ENCODE measurements around the gene OSBPL10. TPM values are rescaled to one million over a fixed set of nuclear protein-coding genes. Genes with fewer than 3 reads are reported as not detected.

Gene OSBPL10
- total and polyA plus RNA-seq, 2 experiments from 2014 or later, result 2.2 to 7.7 TPM

GRCh38 chr3:31680072-31680870, 300.8 kb downstream of the OSBPL10 start:
- Histone ChIP-seq H3K36me3 (no peaks in the 10 kb centered on the region), H3K27me3 (no peaks in the 10 kb centered on the region), H3K4me3 (no peak overlapping the region), H3K27ac (peak overlapping the region; percentile 76), H3K4me1 (ENCODE audit: low read depth) (peaks cover 24% of the 10 kb centered on the region), H3K9me3 (ENCODE audit: low read depth) (no peaks in the 10 kb centered on the region)
- TF ChIP-seq, protein P1, sequence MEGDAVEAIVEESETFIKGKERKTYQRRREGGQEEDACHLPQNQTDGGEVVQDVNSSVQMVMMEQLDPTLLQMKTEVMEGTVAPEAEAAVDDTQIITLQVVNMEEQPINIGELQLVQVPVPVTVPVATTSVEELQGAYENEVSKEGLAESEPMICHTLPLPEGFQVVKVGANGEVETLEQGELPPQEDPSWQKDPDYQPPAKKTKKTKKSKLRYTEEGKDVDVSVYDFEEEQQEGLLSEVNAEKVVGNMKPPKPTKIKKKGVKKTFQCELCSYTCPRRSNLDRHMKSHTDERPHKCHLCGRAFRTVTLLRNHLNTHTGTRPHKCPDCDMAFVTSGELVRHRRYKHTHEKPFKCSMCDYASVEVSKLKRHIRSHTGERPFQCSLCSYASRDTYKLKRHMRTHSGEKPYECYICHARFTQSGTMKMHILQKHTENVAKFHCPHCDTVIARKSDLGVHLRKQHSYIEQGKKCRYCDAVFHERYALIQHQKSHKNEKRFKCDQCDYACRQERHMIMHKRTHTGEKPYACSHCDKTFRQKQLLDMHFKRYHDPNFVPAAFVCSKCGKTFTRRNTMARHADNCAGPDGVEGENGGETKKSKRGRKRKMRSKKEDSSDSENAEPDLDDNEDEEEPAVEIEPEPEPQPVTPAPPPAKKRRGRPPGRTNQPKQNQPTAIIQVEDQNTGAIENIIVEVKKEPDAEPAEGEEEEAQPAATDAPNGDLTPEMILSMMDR (IDR thresholded peaks at IDR 0.05; ENCODE audit: low read depth, low read length), result no peak
- peak in 1 of 2 donors; percentile 80 for DNase-seq (ENCODE audit: low read depth in 1 of 2, low spot score in 1 of 2)

DNA sequence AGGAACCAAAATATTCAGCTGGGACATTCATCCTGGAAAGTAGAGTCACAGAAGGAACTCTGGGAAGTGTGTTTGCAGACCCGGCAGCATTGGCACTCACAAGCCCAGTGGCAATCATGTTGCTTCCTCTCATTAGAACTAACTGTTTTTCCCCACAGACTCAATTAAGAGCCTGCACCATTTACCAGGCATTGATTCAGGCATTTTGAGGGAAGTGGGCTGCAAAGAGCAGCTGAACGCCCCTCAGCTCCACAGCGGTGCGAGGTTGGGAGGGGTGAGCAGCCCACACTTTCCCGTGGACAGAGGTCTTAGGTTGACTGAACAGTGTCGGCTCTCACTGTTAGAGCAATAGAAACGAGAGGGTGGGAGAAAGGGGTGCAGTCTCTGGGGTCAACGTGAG, 304.5 kb downstream of the OSBPL10 start:
- H3K27ac ChIP-seq, result no peak overlapping the region
- no peaks in the 10 kb centered on the region for H3K36me3 ChIP-seq
- no peaks in the 10 kb centered on the region for H3K9me3 ChIP-seq (ENCODE audit: low read depth)
- TF ChIP-seq, protein P1 (IDR thresholded peaks at IDR 0.05; ENCODE audit: low read depth, low read length), result no peak
- no peak overlapping the region for H3K4me3 ChIP-seq
- H3K4me1 ChIP-seq (ENCODE audit: low read depth), result peaks cover 24% of the 10 kb centered on the region
- no peaks in the 10 kb centered on the region for H3K27me3 ChIP-seq
- DNase-seq (ENCODE audit: low read depth in 1 of 2, low spot score in 1 of 2), result no peak

DNA sequence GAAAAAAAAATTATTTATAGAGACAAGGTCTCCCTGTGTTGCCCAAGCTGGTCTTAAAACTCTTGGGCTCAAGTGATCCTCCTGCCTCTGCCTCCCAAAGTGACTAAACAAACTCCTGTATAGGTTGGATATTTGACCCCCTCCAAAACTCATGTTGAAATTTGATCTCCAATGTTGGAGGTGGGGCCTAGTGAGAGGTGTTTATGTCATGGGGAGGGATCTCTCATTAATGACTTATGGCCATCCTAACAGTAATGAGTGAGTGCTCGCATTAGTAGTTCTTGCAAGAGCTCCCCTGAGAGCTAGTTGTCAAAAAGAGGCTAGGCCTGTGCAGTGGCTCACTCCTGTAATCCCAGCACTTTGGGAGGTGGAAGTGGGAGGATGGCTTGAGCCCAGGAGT, 307.1 kb downstream of the OSBPL10 start:
- no peaks in the 10 kb centered on the region for H3K27me3 ChIP-seq
- no peak overlapping the region for H3K27ac ChIP-seq
- no peak overlapping the region for H3K4me3 ChIP-seq
- H3K36me3 ChIP-seq, result no peaks in the 10 kb centered on the region
- DNase-seq (ENCODE audit: low read depth in 1 of 2, low spot score in 1 of 2), result no peak
- H3K4me1 ChIP-seq (ENCODE audit: low read depth), result peaks cover 9% of the 10 kb centered on the region
- no peaks in the 10 kb centered on the region for H3K9me3 ChIP-seq (ENCODE audit: low read depth)
- TF ChIP-seq, protein P1 (IDR thresholded peaks at IDR 0.05; ENCODE audit: low read depth, low read length), result no peak

- no peaks in the 10 kb centered on the region for H3K9me3 ChIP-seq (ENCODE audit: low read depth)
- peak; percentile 35 to 43 for DNase-seq (ENCODE audit: low read depth in 1 of 2, low spot score in 1 of 2)
- H3K4me1 ChIP-seq (ENCODE audit: low read depth), result no peaks in the 10 kb centered on the region
- no peaks in the 10 kb centered on the region for H3K27me3 ChIP-seq
- H3K4me3 ChIP-seq, result no peak overlapping the region
- no peaks in the 10 kb centered on the region for H3K36me3 ChIP-seq
- TF ChIP-seq, protein P1 (IDR thresholded peaks at IDR 0.05; ENCODE audit: low read depth, low read length), result no peak
- H3K27ac ChIP-seq, result no peak overlapping the region
Measured at GRCh38 chr3:31671976-31672375, 309.1 kb downstream of the OSBPL10 start.

GRCh38 chr3:31671451-31671850, 309.6 kb downstream of the OSBPL10 start:
- no peak overlapping the region for H3K4me3 ChIP-seq
- H3K36me3 ChIP-seq, result no peaks in the 10 kb centered on the region
- H3K9me3 ChIP-seq (ENCODE audit: low read depth), result no peaks in the 10 kb centered on the region
- DNase-seq (ENCODE audit: low read depth in 1 of 2, low spot score in 1 of 2), result no peak
- no peak overlapping the region for H3K27ac ChIP-seq
- TF ChIP-seq, protein P1 (IDR thresholded peaks at IDR 0.05; ENCODE audit: low read depth, low read length), result no peak
- H3K4me1 ChIP-seq (ENCODE audit: low read depth), result no peaks in the 10 kb centered on the region
- H3K27me3 ChIP-seq, result no peaks in the 10 kb centered on the region

Measured in cardiac muscle cell (in vitro differentiated cells and primary cell).